GM19324 (cell line): ENCODE data around the gene SLC13A2.

Experiments
- ATAC-seq: cut with Tn5 transposase; IDR thresholded peaks from one replicate; pipeline ENCODE4 v1.9.1; 2021; ENCODE audit warnings: mild to moderate bottlenecking, moderate library complexity; ENCODE audit not compliant: unreplicated experiment, low FRiP score

Gene SLC13A2

DNA sequence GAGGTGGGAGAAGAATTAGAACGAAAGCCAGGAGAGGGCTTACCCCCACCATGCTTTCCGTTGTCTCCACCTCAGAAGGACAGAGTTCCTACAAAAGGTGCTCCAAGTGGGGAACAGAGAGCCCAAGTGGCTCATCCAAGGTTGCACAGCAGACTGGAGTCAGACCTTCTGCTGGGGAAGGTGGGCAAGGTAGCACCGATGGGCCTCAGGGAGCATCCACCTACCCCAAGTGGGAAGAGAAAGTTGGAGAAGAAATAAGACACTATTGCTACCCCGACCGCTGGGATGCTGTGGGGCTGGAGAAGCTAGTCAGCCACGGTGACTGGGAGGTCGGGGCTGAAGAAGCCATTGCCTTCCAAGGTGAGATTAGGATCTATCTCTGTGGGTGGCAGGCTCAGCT is 57.5 kb downstream of the SLC13A2 start:
- ATAC-seq = no peak

DNA sequence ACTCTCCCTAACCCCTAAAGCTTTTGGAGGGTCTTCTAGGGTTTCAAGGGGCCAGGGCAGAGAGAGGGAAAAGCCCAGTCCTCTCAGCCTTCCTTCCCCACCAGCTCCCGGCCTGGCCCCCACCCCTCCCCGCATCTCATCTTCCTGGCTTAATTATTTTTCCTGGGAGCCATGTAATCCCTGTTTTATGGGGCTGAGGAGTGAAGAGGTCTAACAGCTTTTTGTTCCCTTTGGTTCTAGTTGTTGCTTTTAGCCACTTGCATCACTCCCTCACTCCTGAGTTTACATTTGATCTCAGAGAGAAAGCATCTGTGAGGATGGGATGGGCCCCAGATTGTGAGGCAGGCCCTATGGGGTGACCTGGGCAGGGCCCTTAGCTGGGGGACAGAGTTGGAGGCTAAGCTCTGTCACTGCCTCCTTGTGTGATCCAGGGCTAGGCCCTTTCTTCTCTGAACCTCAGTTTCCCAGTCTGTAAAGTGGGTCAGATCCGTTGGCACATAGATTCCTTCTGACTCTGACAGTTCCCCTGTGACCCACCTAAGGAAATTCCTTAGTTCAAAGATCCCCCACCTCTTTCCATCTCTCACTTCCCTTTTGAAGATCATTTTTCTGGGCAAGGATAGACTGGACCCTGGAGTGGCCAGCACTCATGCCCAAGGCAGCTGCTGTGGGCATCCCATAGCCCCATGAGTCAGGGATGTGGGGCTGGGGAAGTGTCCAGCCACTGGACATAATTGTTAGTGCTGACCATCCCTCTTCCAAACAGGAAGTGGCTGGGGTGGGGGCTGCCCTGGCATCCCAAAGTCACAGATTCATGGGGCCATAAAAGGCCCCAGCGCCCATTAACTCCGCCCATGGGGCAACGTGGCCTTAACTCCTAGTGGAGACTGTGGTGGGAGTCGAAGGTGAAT is 58.9 kb downstream of the SLC13A2 start:
- no peak for ATAC-seq

DNA sequence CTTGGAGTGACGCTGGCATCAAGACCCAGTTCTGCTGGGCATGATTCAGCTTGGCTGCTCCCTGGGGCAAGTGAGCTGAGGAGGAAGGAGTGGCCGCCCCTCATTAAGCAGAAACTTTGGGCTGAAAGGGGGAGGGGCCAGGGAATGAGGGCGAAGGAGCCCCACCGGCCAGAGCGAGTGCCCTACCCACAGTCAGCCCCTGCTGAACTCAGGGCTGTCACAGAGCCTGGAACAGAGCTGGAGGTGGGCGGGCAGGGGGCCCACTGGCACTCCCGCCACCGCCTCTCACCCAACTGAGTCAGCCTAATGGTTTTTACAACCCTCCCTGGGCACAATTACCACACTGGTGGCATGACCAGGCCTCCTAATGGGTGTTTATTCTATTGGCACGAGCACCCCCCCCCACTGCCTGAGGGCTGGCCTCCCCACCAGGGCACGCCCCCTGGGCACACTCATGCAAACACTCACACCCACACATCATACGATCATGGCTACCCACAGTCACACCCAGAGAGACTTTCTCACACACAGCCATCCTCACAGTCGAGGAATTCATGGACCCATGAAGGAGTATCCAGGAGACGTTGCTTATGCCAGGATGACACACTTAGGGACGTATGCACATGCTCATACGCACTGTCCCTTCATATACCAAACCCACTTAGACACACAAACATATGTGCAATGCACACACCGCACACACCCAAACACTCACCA is 59.8 kb downstream of the SLC13A2 start:
- ATAC-seq = no peak

- ATAC-seq = no peak
Measured at GRCh38 chr17:28534740-28535375, 61.4 kb downstream of the SLC13A2 start.

DNA sequence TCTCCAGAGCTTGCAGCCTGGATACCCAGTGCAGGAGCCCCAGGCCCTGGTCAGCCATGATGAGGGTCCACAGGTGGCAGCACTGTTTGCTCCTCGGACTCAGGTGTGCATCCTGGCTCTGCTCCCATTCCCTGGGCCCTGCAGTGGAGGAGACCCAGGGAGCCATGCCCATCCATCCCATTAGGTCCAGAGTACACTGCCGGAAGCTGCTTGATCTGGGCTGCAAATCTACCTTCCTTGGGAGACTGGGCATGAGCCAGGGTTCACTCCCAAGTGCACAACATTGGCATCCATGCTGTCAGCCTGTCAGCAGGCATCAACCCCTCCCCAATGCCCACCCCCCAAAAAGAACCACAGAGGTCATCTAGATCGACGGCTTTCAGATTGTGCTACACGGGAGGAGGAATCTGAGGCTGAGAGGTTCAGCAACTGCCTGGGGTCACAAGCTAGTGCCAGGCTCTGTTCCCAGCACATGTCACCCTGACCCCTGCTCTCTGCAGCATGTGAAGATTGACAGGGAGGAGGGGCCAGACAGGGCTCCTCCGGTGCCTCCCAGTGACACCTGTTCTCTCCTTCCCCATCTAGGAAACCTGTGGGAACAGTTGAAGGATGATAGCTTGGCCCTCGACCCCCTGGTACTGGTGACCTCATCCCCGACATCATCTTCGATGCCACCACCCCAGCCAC is 63.2 kb downstream of the SLC13A2 start:
- ATAC-seq = no peak

DNA sequence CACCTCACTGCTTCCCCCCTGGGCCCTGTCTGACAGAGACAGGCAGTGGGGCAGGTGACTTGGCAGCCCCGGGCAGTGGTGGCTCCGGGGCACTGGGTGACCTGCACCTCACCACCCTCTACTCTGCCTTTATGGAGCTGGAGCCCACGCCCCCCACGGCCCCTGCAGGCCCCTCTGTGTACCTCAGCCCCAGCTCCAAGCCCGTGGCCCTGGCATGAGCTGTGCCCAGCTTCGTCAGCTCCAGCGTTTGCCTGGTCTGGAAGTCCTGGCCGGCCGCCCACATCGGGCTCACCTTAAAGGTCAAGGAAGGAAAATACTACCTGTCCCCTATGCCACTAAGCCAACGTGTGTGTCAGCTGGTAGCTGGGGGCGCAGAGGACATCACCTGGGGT is 63.8 kb downstream of the SLC13A2 start:
- ATAC-seq = no peak

- no peak for ATAC-seq
Measured at GRCh38 chr17:28538296-28538895, 65.0 kb downstream of the SLC13A2 start.

DNA sequence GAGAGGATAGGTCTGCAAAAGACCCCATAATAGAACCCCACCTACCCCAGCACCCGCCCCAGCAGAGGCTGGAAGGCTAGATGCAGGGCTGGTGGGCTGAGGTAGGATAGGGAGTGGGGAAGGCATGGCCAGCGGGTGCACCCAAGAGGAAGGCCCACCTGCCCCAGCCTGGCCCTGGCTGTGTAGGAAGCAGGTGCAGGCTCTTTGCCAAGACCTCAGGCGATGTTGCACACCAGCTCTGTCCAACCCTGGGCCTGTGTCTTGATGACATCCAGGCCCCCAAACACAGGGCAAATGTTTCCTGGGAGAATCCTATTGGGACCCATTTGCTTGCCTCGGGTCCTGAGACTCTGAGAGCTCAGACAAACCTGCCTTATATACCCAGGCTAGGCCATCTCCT is 66.8 kb downstream of the SLC13A2 start:
- no peak for ATAC-seq

DNA sequence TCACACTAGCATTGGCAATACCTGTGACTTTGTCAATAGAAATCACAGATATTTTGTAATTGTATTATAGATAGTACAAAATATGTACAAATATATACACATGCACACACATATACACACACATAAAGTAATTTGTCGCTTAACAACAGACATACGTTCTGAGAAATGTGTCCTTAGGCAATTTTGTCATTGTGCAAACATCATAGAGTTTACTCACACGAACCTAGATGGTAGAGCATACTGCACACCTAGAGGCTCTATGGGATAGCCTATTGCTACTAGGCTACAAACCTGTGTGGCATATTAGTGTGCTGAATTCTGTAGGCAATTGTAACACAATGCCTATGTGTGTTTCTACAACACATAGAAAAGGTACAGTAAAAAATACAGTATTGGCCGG is 68.0 kb downstream of the SLC13A2 start:
- ATAC-seq = no peak

- ATAC-seq = no peak
Measured at GRCh38 chr17:28544402-28545140, 71.1 kb downstream of the SLC13A2 start.

- ATAC-seq = no peak
Measured at GRCh38 chr17:28545141-28545503, 71.7 kb downstream of the SLC13A2 start.

- ATAC-seq = no peak
Measured at GRCh38 chr17:28545787-28546415, 72.5 kb downstream of the SLC13A2 start.

- no peak for ATAC-seq
Measured at GRCh38 chr17:28547096-28547622, 73.7 kb downstream of the SLC13A2 start.
